Endothelial cell of umbilical vein (primary cell): Measurements from ENCODE around the gene CD300LG. TPM values are rescaled to one million over a fixed set of nuclear protein-coding genes. Genes with fewer than 3 reads are reported as not detected.

ENCODE experiments used
- BruUV-seq: library from RNA; stranded (reverse); fragments of 400-500 nt; replicated peaks from 2 replicates; lab custom pipeline; 2021; lab: Mats Ljungman, UMichigan
- CTCF ChIA-PET: fragments of 300-600, 350-600 bp; sonication (Branson Sonifier 250); formaldehyde crosslinking; loops from one replicate; lab custom pipeline; 2021; ENCODE audit warnings: antibody characterized with exemption, inconsistent platforms; lab: Charles Lee
- POLR2A ChIA-PET: fragments of 300-600, 350-600 bp; sonication (Branson Sonifier 250); formaldehyde crosslinking; loops from one replicate; lab custom pipeline; 2021; ENCODE audit warnings: antibody characterized with exemption, inconsistent platforms; lab: Charles Lee
- DNase-seq: peaks from one replicate; pipeline ENCODE4 v3.0.0-alpha.2; 2011; ENCODE audit warnings: low read depth, low spot score
- FAIRE-seq: peaks from 2 replicates; lab custom pipeline; 2011; peaks lifted over from hg19 to GRCh38; lab: Jason Lieb, UNC
- H2AFZ ChIP-seq: 2 replicates; pipeline ENCODE4 v1.6.0; 2012; ENCODE audit warnings: low read depth, low read length, control low read depth, inconsistent platforms
- H3K27ac ChIP-seq: 2 replicates; pipeline ENCODE4 v1.5.1; 2011; ENCODE audit warnings: low read depth, mild to moderate bottlenecking, control low read depth, low read length, moderate library complexity; ENCODE audit not compliant: insufficient read depth
- H3K27me3 ChIP-seq, 2 experiments: 2 replicates each; pipeline versions ENCODE4 v1.6.0 to v1.6.1; 2011; ENCODE audit warnings: low read length in 2 of 2, mixed read lengths in 1 of 2; ENCODE audit not compliant: control insufficient read depth in 2 of 2, insufficient read depth in 2 of 2
- H3K36me3 ChIP-seq, 2 experiments: 2 replicates in 1 of 2; 3 replicates in 1 of 2; pipeline ENCODE4 v1.5.1; 2011; ENCODE audit warnings: low read length in 2 of 2, mild to moderate bottlenecking in 1 of 2, moderate library complexity in 1 of 2; ENCODE audit not compliant: control insufficient read depth in 2 of 2, insufficient read depth in 2 of 2; ENCODE audit errors: extremely low read depth in 1 of 2
- H3K4me1 ChIP-seq: 3 replicates; pipeline ENCODE4 v1.5.1; 2011; ENCODE audit warnings: mild to moderate bottlenecking, low read length; ENCODE audit not compliant: control insufficient read depth, insufficient read depth; ENCODE audit errors: extremely low read depth
- H3K4me2 ChIP-seq: 2 replicates; pipeline ENCODE4 v1.6.1; 2011; ENCODE audit warnings: low read length, control low read depth, mixed read lengths; ENCODE audit not compliant: insufficient read depth
- H3K4me3 ChIP-seq, 3 experiments: fragments of 200-600 bp in 1 of 3; sonication (generic), shearing (Covaris generic) in 1 of 3; replicated peaks in 1 of 3; 2 replicates each; pipeline ENCODE4 v1.5.1; 2011 to 2016; ENCODE audit warnings: control low read depth in 3 of 3, low read length in 3 of 3, mild to moderate bottlenecking in 2 of 3, inconsistent platforms in 1 of 3, low read depth in 1 of 3, moderate library complexity in 1 of 3; ENCODE audit not compliant: insufficient read depth in 1 of 3
- H3K79me2 ChIP-seq: 2 replicates; pipeline ENCODE4 v1.6.0; 2012; ENCODE audit warnings: low read length, inconsistent platforms; ENCODE audit not compliant: control insufficient read depth, insufficient read depth
- H3K9ac ChIP-seq: replicated peaks from 2 replicates; pipeline ENCODE3; 2011; ENCODE audit warnings: low read length, control low read depth; ENCODE audit not compliant: insufficient read depth; ENCODE audit errors: extremely low read depth
- H3K9me1 ChIP-seq: replicated peaks from 3 replicates; pipeline ENCODE4 v1.6.0; 2011; ENCODE audit warnings: mild to moderate bottlenecking, low read length; ENCODE audit not compliant: control insufficient read depth, insufficient read depth; ENCODE audit errors: extremely low read depth
- H3K9me3 ChIP-seq: replicated peaks from 2 replicates; pipeline ENCODE4 v1.5.1; 2012; ENCODE audit warnings: low read length, inconsistent platforms; ENCODE audit not compliant: control insufficient read depth, insufficient read depth
- H4K20me1 ChIP-seq: replicated peaks from 2 replicates; pipeline ENCODE3; 2011; ENCODE audit warnings: mild to moderate bottlenecking, low read length; ENCODE audit not compliant: control insufficient read depth, insufficient read depth; ENCODE audit errors: extremely low read depth
- CTCF ChIP-seq, 2 donors: IDR thresholded peaks; 1 replicate in 1 of 2; 2 replicates in 1 of 2; pipeline ENCODE4 v1.5.1; 2011; ENCODE audit warnings: low read length in 2 of 2, mild to moderate bottlenecking in 2 of 2, moderate library complexity in 2 of 2, control low read depth in 1 of 2, inconsistent platforms in 1 of 2, low read depth in 1 of 2; ENCODE audit not compliant: insufficient read depth in 1 of 2; ENCODE audit errors: extremely low read depth in 1 of 2
- EZH2 ChIP-seq: IDR thresholded peaks from 2 replicates; pipeline ENCODE4 v1.6.1; 2012; ENCODE audit warnings: borderline replicate concordance, low read depth, mild to moderate bottlenecking, moderate library complexity, low read length, inconsistent platforms; ENCODE audit not compliant: severe bottlenecking
- MAX ChIP-seq: IDR thresholded peaks from 2 replicates; pipeline ENCODE4 v1.6.1; 2011; ENCODE audit not compliant: insufficient read depth, insufficient read length
- MYC ChIP-seq: IDR thresholded peaks from one replicate; pipeline ENCODE4 v1.6.1; 2011; ENCODE audit warnings: mild to moderate bottlenecking, low read depth, low read length
- POLR2A ChIP-seq: IDR thresholded peaks from 2 replicates; pipeline ENCODE4 v1.6.1; 2012; ENCODE audit warnings: low read depth, mild to moderate bottlenecking, control low read depth, low read length
- POLR2AphosphoS5 ChIP-seq: IDR thresholded peaks from 2 replicates; pipeline ENCODE4 v1.6.1; 2012; ENCODE audit warnings: low read depth, mild to moderate bottlenecking, control low read depth, low read length, moderate library complexity; ENCODE audit not compliant: insufficient read depth
- dilution Hi-C: fragments of 300-500 bp; cut with MboI; formaldehyde crosslinking; loops from one replicate; pipeline ENCODE4 v1.15.0; 2019; ENCODE audit warnings: low sequenced_read_pairs; ENCODE audit not compliant: extremely low pct_ligation_motif_present
- intact Hi-C: fragments of 100-400 bp; cut with micrococcal nuclease; formaldehyde crosslinking; loops from one replicate; pipeline ENCODE4 v1.10.0; 2022
- polyA plus RNA-seq, 4 experiments: library from polyadenylated mRNA; depleted of rRNA in 3 of 4; stranded (reverse) in 3 of 4; unstranded in 1 of 4; fragments of >200 nt; gene quantifications; 2 replicates each; pipeline versions ENCODE4 v1.2.1 to v1.2.3, GENCODE V29; 2011 to 2012; ENCODE audit warnings: missing spikeins in 1 of 4
- total RNA-seq: library from RNA; stranded (reverse); gene quantifications from 2 replicates; pipeline ENCODE4 v1.2.3, GENCODE V29; 2021

The CD300LG gene
- total and polyA plus RNA-seq, 2 donors (not counting 3 experiments of a cell fraction or from before 2014, with no cell fraction given) = not detected

GRCh38 chr17:43826206-43826605 is 20.8 kb upstream of the CD300LG start:
- Histone ChIP-seq H3K4me2 (no peak overlapping the region), H4K20me1 (no peaks in the 10 kb centered on the region), H3K9me3 (no peaks in the 10 kb centered on the region), H3K36me3 (peaks cover 2 to 5% of the 10 kb centered on the region in 2 experiments), H3K27me3 (no peaks in the 10 kb centered on the region), H3K27ac (no peak overlapping the region), H2AFZ (no peak overlapping the region), H3K9me1 (no peaks in the 10 kb centered on the region), H3K4me1 (no peaks in the 10 kb centered on the region), H3K79me2 (no peaks in the 10 kb centered on the region), H3K9ac (no peak overlapping the region), H3K4me3 (no peak overlapping the region)
- intact Hi-C loops = no loop called here
- ChIA-PET CTCF (interaction anchor here (1.6 kb wide), 1 partner anchor 20 kb away, joined by 8 read pairs; no protein-coding TSS in a partner anchor), POLR2A (no interaction called here)
- TF ChIP-seq POLR2AphosphoS5 (no peak), MYC (no peak), EZH2 (no peak), MAX (no peak), CTCF (IDR thresholded peaks at IDR 0.05; ENCODE audit: extremely low read depth in 1 of 2, insufficient read depth in 1 of 2, low read depth in 1 of 2, low read length in 2 of 2) (no peak), POLR2A (no peak)
- FAIRE-seq (peak; percentile 43), DNase-seq (no peak)
- no TSS peak for BruUV-seq
- dilution Hi-C loops = no loop called here
